NCI-H1694 (cell line): ENCODE measurements around the gene SDC1.

Experiments
- DNase-seq: peaks from one replicate; lab custom pipeline; 2025; lab: John Stamatoyannopoulos, UW

Gene SDC1

DNA sequence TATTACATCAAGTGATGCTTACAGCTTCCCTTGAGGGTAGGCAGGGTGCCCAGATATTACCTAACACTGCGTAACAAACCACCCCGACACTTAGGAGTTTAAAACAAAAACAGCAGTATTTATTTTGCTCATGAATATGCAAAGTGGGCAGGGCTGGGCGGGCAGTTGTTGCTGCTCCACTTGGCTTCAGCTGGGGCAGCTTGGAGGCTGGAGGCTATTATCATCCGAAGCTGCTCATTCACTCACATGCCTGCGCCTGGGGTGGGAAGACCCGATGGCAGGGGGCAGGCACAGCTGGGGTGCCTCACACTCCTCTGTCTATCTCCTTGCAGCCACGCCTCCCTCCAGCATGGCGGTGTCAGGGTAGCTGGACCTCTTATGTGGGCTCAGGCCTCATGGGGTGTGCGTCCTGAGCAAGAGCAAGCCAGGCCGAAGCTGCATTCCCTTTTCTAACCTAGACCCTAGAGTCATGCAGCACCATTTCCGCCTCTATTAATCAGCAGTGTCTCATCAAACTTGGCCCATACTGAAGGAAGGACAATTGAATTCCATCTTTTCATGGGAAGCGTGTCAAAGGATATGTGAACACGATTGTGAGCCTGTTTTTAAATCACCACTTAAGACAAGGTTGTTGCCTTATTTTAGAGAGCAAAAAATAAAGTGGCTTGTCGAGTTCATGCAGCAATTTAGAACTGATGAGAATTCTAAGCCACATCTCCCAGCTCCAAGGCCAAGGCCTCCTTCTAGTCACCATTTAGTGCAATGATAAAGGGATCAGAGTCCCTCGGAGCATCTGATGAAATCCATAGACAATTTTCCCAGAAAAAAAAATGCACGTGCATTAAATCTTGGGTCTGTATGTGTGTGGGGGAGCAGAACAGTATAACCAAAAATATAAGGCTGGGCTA is 54.9 kb downstream of the SDC1 start:
- DNase-seq: no peak

DNA sequence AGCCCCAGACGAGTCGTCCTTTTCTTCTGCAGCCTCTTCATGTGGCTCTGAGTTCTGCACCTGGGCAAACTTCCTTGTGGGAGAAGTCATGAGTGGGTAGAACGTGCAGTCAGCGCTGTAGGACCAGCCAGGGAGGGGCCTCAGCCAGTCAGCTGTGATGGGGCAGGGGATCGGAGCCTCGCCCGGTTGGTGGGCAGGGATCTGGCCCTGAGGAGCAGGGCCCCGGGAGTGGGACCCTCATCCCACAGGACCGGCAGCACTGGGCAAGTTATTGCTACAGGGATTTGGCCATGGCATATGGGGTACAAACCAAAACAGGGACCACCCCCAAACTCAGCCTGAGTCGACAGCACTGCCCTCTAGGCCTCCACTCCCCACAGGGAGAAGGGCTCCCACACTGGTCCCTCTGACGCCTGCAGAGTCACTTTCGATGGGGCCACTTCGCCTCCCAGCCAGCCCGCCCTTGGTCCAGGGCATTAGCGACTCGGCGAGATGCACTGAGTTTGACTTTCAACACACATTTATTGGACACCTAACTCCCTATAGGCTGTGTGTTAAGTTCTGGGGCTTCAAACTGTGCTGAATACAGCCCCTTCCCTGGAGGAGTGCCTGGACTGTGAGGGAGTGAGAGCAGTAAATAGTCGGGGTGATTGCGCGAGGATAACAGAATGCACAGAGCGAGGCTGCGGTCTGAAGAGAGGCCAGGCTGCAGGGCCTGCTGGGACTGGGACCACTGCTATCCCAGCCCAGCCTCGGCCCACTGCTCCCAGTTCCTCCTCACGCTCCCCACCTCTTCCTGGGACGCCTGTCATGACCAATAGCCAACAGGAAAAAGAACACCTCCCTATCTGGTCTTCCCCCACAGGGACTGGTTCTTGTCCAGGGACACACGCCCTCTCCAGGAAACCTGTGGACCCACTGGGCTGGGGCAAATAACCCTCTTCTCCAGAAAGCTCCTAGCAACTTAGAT is 55.9 kb downstream of the SDC1 start:
- DNase-seq: no peak

DNA sequence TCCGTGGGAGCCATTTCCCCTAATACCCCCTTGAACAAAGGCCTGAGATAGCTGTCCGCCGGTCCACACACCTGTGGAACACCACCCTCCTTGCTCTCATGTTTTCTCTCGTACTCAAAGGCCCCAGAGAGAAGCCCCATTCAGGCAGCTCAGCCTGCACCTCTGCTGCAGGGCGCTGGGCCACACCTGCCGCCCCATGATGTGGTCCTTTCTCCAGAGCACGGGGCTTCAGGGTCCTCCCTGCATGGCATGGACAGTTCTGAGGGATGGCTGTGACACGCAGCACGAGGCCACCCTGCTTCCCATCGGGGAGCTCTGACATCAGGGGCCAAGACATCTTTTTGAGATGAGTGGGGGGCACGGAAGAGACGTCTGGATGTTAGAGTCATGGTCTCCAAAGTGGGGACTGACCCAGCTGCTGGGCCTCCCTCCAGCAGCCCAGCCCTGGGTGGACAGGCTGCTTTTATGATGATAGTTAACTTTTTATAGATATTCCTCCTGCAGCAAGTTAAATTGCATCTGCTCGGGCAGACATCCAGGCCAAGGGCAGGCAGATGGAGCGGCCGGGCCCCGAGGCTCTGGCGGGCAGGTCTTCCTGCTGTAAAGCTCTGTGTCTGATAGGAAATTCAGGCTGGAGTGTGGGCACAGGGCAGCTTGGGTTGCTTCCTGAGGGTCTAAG is 56.7 kb downstream of the SDC1 start:
- DNase-seq: no peak

DNA sequence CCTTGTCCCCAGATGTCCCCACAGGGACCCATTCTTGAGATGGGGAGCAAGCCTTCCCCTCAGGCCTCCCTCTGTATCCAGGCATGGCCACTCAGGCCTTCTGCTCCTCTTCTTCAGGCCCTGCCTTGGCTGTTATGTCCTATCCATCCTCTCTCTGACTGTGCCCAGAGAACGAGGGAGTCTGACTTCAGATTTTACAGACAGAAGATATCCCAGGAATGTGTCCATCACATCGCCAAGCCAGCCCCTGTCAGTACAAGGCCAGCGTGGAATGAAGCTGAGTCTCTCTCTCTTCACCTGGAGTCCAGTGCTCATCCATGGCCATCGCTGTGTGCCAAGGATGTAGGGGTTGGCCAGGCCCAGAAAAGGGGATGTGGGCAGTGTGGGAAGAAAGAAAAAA is 57.6 kb downstream of the SDC1 start:
- no peak for DNase-seq

DNA sequence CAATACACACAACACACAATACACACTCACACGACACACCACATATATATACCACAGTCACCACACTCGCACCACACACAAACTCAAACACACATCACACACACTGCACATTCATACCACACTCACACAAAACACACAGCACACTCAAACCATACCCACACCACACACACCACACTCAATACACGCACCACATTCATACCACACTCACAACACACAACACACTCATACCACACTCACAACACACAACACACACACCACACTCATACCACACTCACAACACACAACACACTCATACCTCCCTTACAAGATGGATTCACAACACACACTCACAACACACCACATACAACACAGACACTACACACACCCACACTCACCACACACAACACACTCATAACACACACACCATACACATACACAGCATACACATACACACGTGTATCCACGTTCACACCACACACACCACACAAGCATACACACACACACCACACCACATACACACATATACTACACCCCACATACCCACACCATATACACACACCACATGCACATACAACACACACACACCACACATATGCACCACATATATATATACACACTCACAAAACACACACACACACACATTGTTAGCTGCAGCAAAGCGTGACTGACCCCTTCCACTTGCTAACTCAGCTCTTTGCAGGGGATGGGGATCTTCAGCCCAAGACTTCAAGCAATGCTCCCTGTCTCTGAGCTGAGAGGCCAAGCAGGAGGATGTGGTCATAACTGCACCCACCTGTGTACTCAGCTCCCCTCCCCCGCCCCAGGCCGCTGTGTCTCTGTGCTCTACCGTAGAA is 59.0 kb downstream of the SDC1 start:
- no peak for DNase-seq

- DNase-seq: no peak
These were observed 60.0 kb downstream of the SDC1 start for GRCh38 chr2:20164734-20165478.

- DNase-seq: no peak
These were observed 60.7 kb downstream of the SDC1 start for GRCh38 chr2:20164061-20164733.

- no peak for DNase-seq
These were observed 65.4 kb downstream of the SDC1 start for GRCh38 chr2:20159411-20160070.

DNA sequence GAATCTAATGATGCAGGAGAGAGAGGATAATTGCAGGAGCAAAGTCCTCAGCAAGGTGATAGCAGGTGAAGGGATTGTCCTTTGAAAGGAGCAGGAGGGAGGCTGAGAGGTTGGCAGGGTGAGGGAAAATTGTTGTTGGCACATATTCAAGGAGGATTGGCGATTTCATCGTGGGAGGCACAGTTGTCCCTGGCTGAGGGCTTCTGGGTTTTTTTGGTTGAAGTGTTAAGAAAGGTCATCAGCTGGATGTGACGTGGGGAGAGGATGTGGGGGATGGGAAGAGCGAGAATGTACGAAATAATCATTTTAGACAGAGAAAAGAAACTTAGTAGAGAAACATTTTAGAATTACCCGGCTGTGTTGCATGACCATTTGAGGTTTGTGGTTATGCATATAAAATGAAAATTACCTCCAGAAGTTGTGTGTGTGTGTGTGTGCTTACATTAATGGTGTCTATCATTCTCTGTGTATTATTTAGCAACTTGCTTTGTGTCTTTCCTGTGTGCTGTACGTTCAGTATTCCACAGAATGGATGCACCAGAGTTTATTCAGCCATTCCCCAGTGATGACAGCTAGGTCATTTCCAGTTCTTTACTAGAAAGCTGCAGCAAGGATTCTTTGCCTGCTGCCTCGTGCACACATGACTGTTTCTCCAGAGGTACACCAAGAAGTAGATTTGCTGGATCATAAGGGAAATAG is 67.6 kb downstream of the SDC1 start:
- no peak for DNase-seq

DNA sequence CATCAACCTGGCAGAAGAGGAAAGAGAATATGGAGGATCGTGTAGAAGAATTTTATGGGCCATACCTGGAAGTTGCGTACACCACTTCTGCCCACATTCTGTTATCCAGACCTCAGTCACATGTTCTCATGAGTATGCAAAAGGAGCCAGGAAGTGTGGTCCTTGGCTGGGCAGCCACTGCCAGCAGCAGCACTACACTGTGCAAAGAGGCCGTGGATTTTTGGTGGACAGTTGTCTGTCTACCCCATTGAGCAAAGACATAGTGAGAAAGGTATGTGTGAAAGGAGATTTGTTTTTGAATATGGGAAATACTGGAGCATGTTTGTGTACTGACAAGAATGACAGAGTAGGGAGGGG is 68.1 kb downstream of the SDC1 start:
- DNase-seq: no peak

GRCh38 chr2:20156076-20156759 is 68.7 kb downstream of the SDC1 start:
- DNase-seq: no peak

- no peak for DNase-seq
These were observed 71.6 kb downstream of the SDC1 start for GRCh38 chr2:20153131-20153851.

DNA sequence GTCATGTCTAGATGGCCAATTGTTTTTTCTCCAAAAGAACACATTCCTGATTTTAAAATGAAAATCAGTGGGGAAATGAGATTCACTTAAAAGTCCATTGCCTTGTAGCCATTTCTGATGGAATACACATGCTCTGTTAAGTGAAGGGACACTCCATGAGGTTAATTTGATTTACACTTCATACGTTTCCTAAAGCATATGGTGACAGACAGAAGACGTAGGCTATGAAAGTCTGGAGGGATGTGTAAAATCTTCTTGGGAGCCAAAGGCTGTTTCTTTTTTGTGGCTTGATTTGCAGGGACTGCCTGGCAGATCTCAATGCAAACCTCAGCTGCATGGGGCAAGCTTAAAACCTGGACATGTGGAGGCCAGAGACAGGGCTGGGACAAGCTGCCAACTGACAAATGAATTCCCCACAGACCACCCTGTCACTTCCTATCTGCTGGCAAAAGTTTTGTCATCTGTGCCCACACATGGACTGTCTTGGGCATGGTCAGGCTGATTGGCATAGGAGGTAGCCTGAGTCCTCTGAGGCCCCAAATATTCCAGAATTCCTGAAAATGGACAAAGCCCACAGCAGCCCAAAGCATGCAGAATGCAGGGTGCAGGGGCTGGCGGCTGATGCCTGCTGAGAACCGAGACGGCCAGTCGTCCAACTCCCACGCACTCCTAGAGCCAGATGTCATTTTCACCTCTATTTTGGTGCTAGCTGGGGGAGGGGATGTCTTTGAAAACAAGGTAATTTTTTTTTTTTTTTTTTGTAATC is 73.9 kb downstream of the SDC1 start:
- no peak for DNase-seq
